HG02623 (cell line): ENCODE data around the gene C2orf72.
"Not testable (repeated sequence)": the region's sequence is repeated elsewhere in the genome, so short reads cannot be mapped to it uniquely, and the experiment has no call there.

Experiments used
- ATAC-seq: cut with Tn5 transposase; IDR thresholded peaks from one replicate; pipeline ENCODE4 v1.9.1; 2021; ENCODE audit warnings: moderate library complexity; ENCODE audit not compliant: unreplicated experiment

C2orf72 gene

DNA sequence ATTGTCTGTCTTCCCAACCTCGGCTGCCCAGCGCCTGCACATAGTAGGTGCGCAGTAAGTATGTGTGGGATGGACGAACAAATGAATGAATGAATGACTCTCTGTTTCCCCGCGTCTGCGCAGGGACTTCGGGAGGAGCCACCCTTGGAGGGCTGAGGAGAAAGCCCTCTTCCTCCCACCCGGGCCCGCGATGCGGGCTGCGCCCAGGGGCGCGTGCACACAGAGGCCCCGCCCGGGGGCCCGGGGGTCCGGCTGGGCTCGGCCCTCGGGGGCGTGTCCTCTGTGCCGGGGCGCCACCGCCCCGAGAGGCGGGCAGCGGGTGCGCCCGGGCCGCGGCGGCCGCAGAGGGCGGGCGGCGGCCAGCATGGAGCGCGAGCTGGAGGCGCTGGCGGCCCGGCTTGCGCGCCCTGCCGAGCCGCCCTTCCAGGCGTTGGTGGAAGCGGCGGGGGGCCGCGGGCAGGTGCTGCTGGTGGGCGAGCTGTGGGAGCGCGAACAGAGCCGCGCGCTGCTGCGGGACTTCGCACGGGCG, at the start of gene C2orf72:
TSS of gene C2orf72 (plus strand) at position 322 of the 529 bp plus-strand sequence. CDS start at position 365, 43 bp downstream.
- ATAC-seq = no peak

- no peak for ATAC-seq
These were observed 47.6 kb upstream of the C2orf72 start for GRCh38 chr2:230989731-230990130.

- ATAC-seq = no peak
These were observed 47.0 kb upstream of the C2orf72 start for GRCh38 chr2:230990131-230990898.

DNA sequence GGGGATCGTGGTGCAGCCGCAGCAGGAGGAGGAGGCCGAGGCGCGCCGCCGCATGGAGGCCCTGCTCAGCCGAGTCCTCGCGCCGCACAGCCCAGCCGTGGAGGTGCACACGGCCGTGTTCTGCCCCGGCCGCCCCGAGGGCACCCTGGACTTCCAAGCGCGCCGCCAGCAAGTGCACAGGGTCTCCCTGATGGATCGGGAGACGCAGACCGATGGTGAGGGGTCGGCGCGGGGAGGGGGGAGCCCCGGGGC, 46.5 kb upstream of the C2orf72 start:
- no peak for ATAC-seq

DNA sequence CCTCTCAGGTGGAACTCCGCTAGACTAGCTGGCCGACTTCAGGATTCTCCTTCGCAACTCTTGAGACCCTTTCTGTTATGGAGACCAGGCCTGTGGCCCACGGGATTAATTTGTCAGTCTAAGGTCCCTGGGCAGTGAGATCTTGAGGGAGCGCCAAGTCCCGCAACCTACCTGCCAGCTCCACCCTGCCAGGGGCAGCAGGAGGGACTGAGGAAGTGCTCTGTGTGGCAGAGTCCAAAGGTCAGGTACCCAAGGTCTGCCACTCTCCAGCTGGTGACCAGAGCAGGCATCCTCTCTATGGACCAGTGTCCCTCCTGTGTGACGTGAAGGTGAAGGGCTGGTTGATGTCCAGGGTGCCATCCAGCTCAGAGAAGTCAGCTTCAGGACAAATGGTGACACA, 45.7 kb upstream of the C2orf72 start:
- ATAC-seq = no peak

- no peak for ATAC-seq
These were observed 41.5 kb upstream of the C2orf72 start, which contains the start of gene SPATA3 for GRCh38 chr2:230995821-230996220. Gene SPATA3 (plus strand): TSS chr2:230996121. CDS start chr2:230996234, 113 bp downstream.

DNA sequence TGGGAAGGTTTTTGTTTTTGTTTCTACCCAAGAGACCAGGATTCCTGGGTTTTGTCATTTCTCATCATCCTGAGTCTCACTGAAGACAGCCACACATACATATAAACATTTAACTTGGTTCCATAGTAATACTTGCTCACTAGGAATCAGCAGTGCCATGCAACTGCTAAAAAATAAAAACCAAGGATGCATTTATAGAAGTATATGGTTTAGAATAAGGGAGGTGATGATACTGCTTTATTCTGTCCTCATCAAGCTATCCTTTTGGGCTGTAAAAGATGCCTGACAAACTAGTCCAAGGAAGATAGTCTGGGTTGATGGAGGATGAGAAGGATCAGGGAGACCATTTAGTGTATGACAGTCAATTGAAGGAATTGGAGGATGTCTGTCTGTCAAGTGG, 40.7 kb upstream of the C2orf72 start:
- ATAC-seq = no peak

- ATAC-seq = no peak
These were observed 38.4 kb upstream of the C2orf72 start for GRCh38 chr2:230998882-230999281.

GRCh38 chr2:230999477-230999876, 37.8 kb upstream of the C2orf72 start:
- ATAC-seq = no peak

GRCh38 chr2:231000211-231000904, 37.0 kb upstream of the C2orf72 start:
- no peak for ATAC-seq

DNA sequence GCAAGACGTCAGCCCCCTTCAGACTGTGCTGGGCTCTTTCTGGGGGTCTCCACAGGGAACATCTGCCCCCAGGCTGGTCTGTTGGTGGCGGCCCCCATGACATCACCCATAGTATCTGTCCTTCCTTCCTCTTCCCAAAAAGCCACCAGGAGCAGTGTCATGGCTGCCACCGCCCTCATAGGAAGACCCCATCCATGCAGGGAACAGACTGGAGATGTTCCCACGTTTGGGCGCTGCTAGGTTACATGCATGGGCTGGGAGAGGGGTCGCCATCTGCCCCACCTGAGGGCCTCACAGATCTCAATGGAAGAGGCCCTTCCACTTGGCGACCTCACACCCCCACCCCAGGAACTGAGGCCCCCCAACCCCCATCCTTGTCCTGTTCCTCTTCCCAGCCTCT, 36.3 kb upstream of the C2orf72 start:
- no peak for ATAC-seq

- ATAC-seq = no peak
These were observed 35.4 kb upstream of the C2orf72 start for GRCh38 chr2:231001921-231002320.

GRCh38 chr2:231002641-231003040, 34.7 kb upstream of the C2orf72 start:
- ATAC-seq = no peak

GRCh38 chr2:231003186-231003585, 34.1 kb upstream of the C2orf72 start:
- ATAC-seq = no peak

- ATAC-seq = not testable (repeated sequence)
These were observed 32.4 kb upstream of the C2orf72 start for GRCh38 chr2:231004930-231005329.

GRCh38 chr2:231007286-231008098, 29.8 kb upstream of the C2orf72 start:
- ATAC-seq = no peak

DNA sequence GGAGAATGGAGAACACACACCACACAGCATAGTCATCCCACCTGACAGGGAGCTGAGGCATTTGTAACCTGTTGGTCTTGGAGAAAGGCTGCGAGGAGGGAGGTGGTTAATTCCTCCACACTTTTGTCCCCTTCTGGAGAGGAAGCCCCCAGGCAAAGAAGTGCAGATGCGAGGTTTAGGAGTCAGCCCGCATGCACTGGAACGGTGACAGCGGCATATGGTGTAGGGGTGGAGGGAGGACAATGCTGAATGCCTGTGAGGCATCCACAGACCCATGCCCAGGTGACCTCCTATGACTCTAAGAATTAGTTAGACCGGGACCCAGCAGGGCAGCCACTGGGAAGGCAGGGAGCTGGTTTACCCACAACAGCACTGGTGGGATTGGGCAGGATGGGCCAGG, 29.2 kb upstream of the C2orf72 start:
- ATAC-seq = no peak

- no peak for ATAC-seq
These were observed 27.9 kb upstream of the C2orf72 start for GRCh38 chr2:231009236-231009919.

DNA sequence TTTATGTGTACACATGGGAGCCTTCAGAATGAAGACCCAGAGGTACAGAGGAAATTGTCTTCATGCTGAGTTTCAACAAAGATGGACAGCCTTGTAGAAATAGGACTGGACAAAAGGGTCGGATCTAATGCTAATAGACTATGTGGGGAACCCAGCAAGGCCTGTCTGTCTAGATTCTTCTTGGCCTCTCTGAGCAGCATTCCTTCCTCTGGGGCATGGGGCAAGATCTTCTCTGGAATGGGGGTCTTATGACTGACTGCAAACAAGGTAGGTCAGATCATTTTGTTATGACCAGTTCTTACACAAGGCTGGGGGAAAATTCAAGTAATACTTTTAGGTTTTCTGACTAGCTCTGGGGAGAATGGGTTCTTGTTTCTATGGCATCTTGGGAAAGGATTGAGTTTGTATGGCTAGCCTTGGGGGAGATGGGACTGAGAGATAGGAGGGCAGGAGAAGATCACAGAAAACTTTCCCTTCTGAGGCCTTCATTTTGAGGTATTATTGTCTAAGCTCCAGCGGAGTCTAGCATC, 27.1 kb upstream of the C2orf72 start:
- no peak for ATAC-seq

GRCh38 chr2:231011526-231011925, 25.8 kb upstream of the C2orf72 start:
- no peak for ATAC-seq

- ATAC-seq = no peak
These were observed 24.9 kb upstream of the C2orf72 start for GRCh38 chr2:231012463-231012862.
